HG02642 (cell line): ENCODE results near the gene CTTN.

ENCODE experiments used
- ATAC-seq: cut with Tn5 transposase; IDR thresholded peaks from one replicate; pipeline ENCODE4 v1.9.1; 2021; ENCODE audit warnings: mild to moderate bottlenecking; ENCODE audit not compliant: unreplicated experiment, poor library complexity

CTTN gene

DNA sequence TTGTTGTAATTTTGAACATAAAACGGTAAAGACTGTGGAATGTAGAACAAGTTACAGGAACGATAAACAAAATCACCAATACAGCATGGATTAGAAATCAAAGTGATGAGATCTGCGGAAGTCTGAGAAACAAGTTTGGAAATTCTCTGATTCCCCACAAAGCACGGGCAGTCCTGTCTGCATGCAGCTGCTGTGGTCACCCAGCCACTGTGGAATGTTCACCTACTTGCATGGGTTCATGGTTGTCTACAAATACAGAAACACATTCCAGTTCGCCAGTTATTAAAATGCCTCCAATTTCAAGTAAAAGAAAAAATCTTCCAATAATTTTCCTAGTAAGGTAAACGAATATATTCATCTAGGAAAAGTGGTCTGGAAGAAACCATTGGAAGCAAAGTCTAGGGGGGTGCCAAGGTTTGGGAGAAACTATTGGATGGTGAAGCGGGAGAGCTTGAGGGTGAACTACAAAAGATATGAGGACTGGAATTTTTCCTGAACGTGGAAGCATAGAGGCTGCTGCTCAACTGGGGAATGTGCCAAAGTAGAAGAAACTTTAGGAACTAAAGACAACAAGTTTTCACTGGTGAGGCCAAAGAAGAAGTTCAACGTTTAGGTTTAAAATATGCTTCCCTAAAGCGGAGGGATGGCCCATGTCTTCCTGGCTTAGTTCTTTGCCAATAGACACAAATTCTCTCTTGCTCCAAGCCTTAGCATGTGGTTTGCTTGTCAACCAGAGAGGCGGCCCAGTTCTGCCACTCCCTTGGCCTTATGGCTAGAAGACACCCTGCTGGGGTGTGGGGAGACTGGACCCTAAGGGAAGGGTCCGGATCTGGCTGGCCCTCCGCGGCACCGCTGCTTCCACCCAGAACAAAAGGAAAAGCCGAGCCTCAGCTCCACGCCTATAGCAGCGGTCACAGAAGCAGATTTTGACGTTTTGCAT lies 70.2 kb downstream of the CTTN start:
- ATAC-seq, result no peak

DNA sequence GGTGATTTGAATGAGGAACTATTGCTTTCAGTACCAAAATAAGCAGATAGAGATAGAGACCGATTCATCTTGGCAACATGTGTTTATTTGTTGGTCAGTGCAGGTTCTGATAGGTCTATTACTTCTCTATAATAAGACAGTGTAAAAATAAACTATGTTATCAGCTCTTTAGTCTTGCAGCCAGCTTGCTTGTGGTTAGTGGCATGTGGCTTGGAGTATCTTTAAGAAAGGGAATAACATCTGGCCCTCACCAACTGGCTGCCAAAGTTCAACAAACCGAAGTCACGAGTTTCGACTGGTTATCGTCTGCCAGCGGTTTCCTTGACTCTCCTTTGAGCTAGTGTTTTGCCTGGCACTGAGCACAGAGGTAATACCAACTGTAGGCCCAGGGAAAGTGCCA lies 71.8 kb downstream of the CTTN start:
- ATAC-seq, result peak; percentile 56

DNA sequence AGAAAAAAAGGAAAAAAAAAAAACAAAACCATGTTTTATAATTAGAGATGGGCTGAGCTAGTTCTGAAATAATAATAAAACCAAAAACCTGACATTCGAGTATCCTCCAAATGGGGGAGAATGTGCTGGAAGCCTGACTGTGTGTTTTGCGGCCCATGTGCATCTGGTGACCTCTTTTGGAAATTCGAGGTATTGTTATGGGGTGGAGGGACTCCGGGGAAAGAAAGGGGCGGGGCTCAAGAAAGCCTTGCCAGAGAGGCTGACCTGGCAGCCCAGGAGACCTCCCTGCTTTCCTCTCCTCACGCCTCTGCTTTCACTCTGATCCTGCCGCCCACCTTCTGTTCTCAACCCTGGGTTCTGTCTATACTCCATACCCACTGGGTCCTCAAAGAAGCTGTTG lies 72.9 kb downstream of the CTTN start:
- no peak for ATAC-seq

- no peak for ATAC-seq
Measured at GRCh38 chr11:70472240-70472639, 73.9 kb downstream of the CTTN start.

DNA sequence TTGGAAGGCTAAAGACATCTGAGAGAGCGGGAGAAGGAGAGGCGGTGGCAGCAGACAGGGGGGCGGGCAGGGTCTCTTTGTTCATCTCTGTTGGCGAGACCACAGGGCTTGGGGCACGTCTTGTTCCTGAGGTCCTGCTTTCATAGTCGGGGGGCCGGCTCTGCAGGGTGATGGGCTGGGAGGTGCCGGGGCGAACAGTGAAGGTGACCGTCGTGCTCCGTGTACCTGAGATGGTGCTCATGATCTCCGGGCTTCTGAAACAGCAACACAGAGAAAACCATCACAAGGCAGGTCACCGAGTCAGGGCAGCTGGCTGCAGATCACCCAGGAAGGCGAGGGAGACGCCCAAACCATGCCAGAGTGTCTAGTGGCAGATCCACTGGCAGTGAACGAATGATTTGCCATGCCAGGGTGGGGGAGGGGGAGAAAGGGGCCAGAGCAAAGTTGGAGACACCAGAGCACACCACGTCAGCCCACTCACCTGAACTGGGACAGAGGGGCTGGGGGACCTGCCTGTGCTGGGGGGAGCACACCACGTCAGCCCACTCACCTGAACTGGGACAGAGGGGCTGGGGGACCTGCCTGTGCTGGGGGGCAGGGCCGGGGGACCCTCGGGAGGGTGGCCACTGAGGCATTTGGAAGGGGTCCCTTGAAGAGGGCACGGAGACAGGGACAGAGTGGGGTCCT lies 75.0 kb downstream of the CTTN start:
- ATAC-seq, result no peak

DNA sequence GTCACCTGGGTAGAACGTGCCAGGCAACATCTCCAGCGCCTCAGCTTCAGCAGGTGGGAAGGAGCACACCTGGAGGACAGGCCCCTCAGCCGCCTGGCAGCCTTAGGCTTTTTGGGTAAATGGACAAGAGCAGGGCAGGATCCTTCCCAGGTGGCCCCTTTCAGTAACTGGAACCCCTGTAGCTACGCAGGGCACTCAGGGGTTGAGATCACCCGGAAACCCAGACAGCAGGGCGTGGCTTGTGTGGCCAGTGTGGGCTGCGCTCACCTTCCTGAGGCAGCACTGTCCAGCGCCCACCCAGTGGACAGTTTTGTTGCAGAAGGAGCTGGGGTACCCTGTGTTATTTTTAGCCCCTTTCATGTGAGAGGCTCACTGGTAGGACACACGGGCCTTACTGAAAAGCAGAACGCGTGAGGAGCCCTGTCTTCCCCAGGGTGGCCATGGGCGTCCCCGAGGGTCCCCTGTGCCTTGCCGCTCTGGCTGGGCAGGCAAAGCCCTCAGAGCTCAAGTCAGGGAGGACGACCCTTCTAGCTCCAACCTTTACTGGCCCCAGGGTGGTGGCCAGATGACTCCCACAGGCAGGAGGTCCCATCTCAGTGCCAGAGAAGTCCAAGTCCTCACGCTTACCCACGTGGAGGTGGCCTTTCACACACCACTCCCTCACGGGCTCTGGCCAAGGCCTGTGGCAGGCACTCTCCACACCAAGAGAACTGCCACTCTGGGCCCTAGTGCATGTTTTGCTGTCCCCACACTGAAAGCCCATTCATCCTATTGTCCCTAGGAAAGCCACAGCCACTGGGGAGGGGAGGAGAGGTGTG lies 75.8 kb downstream of the CTTN start:
- no peak for ATAC-seq

DNA sequence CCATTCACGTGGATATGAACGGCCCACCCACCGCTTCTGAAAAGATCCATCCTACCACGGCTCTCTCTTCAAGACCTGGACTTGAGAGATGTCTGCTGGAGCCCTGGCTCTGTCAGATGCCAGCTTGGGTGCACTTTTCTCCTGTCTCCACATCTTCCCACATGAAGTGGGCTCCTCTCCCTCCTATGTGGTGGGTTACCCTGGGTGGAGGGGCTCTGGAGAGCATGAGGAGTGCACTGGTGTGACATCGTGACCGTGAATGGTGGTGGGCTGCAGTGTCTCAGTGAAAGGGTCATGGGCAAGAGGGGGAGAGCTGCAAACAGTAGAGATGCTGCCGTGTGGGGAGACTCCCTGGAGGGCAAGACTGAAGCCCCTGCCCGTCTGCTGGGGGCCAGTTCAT lies 76.4 kb downstream of the CTTN start:
- ATAC-seq, result no peak

GRCh38 chr11:70476669-70477068 lies 78.3 kb downstream of the CTTN start:
- no peak for ATAC-seq

GRCh38 chr11:70477176-70477575 lies 78.8 kb downstream of the CTTN start:
- no peak for ATAC-seq

GRCh38 chr11:70477609-70478008 lies 79.3 kb downstream of the CTTN start:
- ATAC-seq, result no peak

GRCh38 chr11:70478166-70478890 lies 80.0 kb downstream of the CTTN start:
- ATAC-seq, result no peak

GRCh38 chr11:70480711-70481110 lies 82.4 kb downstream of the CTTN start:
- no peak for ATAC-seq

GRCh38 chr11:70481625-70482528 lies 83.5 kb downstream of the CTTN start:
- ATAC-seq, result no peak

DNA sequence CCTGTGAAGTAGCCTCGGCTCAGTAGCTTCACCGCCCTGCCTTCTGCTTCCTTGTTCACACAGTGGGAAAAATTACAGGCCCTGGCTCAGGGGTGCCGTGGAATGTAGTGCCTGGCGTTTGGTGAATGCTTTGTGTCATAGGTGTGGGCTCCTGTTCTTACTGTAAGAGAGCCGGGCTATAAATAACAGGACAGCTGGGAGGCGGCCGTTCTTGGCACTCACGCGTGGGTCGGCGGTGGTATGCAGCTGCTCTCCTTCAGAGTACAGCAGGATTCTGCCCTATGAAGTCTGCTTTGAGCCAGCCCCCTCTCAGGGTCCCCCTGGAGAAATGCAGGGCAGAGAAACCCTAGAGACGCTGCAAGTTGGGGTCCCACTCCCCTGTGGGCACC lies 84.2 kb downstream of the CTTN start:
- ATAC-seq, result no peak

- ATAC-seq, result no peak
Measured at GRCh38 chr11:70483077-70483861, 84.9 kb downstream of the CTTN start.

DNA sequence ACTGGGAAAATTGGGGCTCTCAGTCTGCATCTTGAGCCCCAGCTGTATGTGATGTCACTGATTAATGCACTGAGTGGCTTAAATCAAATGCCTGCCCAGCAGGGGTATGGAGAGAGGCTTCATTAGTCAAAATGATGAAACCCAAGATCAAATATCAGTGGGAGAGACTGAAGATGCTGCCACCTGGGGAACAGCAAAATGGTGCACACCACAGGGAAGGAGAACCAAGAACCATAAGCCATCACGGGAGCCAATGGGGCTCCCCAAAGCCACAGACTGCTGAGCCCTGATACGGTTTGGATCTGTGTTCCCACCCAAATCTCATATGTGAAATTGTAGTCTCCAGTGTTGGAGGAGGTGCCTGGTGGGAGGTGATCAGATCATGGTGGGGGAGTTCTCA lies 85.6 kb downstream of the CTTN start:
- ATAC-seq, result no peak

- no peak for ATAC-seq
Measured at GRCh38 chr11:70485326-70486025, 87.1 kb downstream of the CTTN start.

GRCh38 chr11:70486026-70486415 lies 87.7 kb downstream of the CTTN start:
- no peak for ATAC-seq
